HepG2 (cell line): ENCODE results near the gene LCN12. TPM values are rescaled to one million over a fixed set of nuclear protein-coding genes. Genes with fewer than 3 reads are reported as not detected.

Experiments used
- AKAP8 ChIP-seq: sonication (generic); formaldehyde crosslinking; IDR thresholded peaks from 2 replicates; pipeline ENCODE4 v1.5.1; 2020; ENCODE audit warnings: mild to moderate bottlenecking, missing genetic modification reagents
- ARID2 ChIP-seq: sonication (generic); formaldehyde crosslinking; IDR thresholded peaks from 2 replicates; pipeline ENCODE4 v1.8.1; 2022; ENCODE audit warnings: mild to moderate bottlenecking, missing genetic modification reagents, borderline replicate concordance
- BRF2 ChIP-seq: sonication (generic); formaldehyde crosslinking; IDR thresholded peaks from 2 replicates; pipeline ENCODE4 v1.8.1; 2022; ENCODE audit warnings: mild to moderate bottlenecking, missing genetic modification reagents
- DPF2 ChIP-seq: sonication (generic); formaldehyde crosslinking; IDR thresholded peaks from 2 replicates; pipeline ENCODE4 v1.4.0; 2020; ENCODE audit warnings: mild to moderate bottlenecking, low read depth, missing genetic modification reagents, borderline replicate concordance
- JDP2 ChIP-seq: sonication (generic); formaldehyde crosslinking; IDR thresholded peaks from 2 replicates; pipeline ENCODE4 v1.8.1; 2022; ENCODE audit warnings: missing genetic modification reagents, borderline replicate concordance
- MLXIP ChIP-seq: sonication (generic); formaldehyde crosslinking; IDR thresholded peaks from 2 replicates; pipeline ENCODE4 v1.9.0; 2021; ENCODE audit warnings: missing genetic modification reagents, borderline replicate concordance
- PLRG1 ChIP-seq: fragments of 450-650 bp; conservative IDR thresholded peaks from 2 replicates; pipeline ENCODE4 v1.6.1; 2016
- U2AF2 ChIP-seq: fragments of 200-400 bp; formaldehyde crosslinking; IDR thresholded peaks from 2 replicates; pipeline ENCODE4 v1.6.1; 2017; ENCODE audit warnings: low read depth, mild to moderate bottlenecking, low read length
- ZNF343 ChIP-seq: sonication (generic); formaldehyde crosslinking; IDR thresholded peaks from 2 replicates; pipeline ENCODE4 v1.4.0; 2020; ENCODE audit warnings: mild to moderate bottlenecking, missing genetic modification reagents
- ZNF367 ChIP-seq: sonication (generic); formaldehyde crosslinking; IDR thresholded peaks from 2 replicates; pipeline ENCODE4 v1.4.0; 2020; ENCODE audit warnings: missing genetic modification reagents, borderline replicate concordance
- ZSCAN9 ChIP-seq: IDR thresholded peaks from 2 replicates; pipeline ENCODE4 v1.6.1; 2016; ENCODE audit warnings: borderline replicate concordance
- polyA plus RNA-seq, 8 experiments: library from polyadenylated mRNA; depleted of rRNA in 3 of 8; stranded (reverse) in 7 of 8; unstranded in 1 of 8; fragments of >200 nt; fragmentation: Illumina TruSeq in 4 of 8; extraction: Trizol in 4 of 8; gene quantifications; 2 replicates each; pipeline versions ENCODE4 v1.2.1 to v1.2.3, GENCODE V29; 2011 to 2016; ENCODE audit warnings: low read depth in 4 of 8, missing spikeins in 1 of 8, mixed read lengths in 1 of 8; ENCODE audit not compliant: insufficient read depth in 1 of 8
- total RNA-seq, 5 experiments: library from RNA; depleted of rRNA; stranded (reverse); fragments of >200 nt; fragmentation: Illumina TruSeq; extraction: Trizol; gene quantifications; 2 replicates each; pipeline ENCODE4 v1.2.3, GENCODE V29; 2016; ENCODE audit warnings: low read depth in 1 of 5
- TF ChIP-seq, protein P1 (sequence below): sonication (generic); formaldehyde crosslinking; IDR thresholded peaks from 2 replicates; pipeline ENCODE4 v1.5.1; 2020; ENCODE audit warnings: mild to moderate bottlenecking, moderate library complexity, missing genetic modification reagents
- TF ChIP-seq, protein P2 (sequence below): sonication (generic); formaldehyde crosslinking; IDR thresholded peaks from 2 replicates; pipeline ENCODE4 v1.5.0; 2020; ENCODE audit warnings: mild to moderate bottlenecking, missing genetic modification reagents, borderline replicate concordance
- TF ChIP-seq, protein P3 (sequence below): sonication (generic); formaldehyde crosslinking; IDR thresholded peaks from 2 replicates; pipeline ENCODE4 v1.4.0; 2020; ENCODE audit warnings: missing genetic modification reagents
- TF ChIP-seq, protein P4 (sequence below): sonication (generic); formaldehyde crosslinking; IDR thresholded peaks from 2 replicates; pipeline ENCODE4 v1.5.1; 2020; ENCODE audit warnings: missing genetic modification reagents, mild to moderate bottlenecking, borderline replicate concordance

LCN12 gene
- total and polyA plus RNA-seq, 2 of the 13 experiments (the other 11 are each of a cell fraction or from before 2014, with no cell fraction given) = 3.4 to 6.9 TPM

DNA sequence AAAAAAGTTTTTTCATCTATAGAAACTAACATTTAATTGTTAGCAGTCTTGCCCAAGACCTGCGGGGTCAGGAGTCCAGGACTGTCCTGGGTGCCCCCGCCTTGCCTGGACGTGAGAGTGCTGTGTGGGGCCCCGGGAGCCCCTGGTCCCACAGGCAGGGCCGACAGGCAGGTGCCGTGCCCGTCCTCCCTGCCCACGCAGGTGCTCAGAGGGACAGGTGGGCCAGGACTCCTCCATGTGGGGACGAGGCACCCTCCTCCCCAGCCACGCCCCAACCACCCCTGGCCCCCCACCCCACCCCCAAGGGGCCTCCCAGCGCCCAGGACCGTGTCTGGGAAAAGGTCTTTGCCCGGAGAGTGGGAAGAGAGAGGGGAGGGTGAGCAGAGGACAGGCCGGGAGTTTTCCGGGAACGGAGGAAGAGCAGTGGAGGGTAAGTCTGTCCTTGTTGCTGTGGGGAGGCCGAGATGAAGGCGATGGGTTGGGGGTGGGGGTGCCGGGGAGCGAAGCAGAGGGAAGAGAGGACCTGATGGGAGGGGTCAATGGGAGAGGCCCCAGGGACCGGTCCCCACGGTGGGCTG is 2.7 kb upstream of the LCN12 start (continued):
- TF ChIP-seq AKAP8 = no peak
- peak; percentile 52 for TF ChIP-seq DPF2 (CRISPR knock-in tag)
- TF ChIP-seq ARID2 (CRISPR knock-in tag) = peak; percentile 45; the same call in 1 of the 2 replicates
- TF ChIP-seq ZNF343 (CRISPR knock-in tag) = no peak
- TF ChIP-seq, protein P1, sequence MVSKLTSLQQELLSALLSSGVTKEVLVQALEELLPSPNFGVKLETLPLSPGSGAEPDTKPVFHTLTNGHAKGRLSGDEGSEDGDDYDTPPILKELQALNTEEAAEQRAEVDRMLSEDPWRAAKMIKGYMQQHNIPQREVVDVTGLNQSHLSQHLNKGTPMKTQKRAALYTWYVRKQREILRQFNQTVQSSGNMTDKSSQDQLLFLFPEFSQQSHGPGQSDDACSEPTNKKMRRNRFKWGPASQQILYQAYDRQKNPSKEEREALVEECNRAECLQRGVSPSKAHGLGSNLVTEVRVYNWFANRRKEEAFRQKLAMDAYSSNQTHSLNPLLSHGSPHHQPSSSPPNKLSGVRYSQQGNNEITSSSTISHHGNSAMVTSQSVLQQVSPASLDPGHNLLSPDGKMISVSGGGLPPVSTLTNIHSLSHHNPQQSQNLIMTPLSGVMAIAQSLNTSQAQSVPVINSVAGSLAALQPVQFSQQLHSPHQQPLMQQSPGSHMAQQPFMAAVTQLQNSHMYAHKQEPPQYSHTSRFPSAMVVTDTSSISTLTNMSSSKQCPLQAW (CRISPR knock-in tag) = no peak
- TF ChIP-seq, protein P2, sequence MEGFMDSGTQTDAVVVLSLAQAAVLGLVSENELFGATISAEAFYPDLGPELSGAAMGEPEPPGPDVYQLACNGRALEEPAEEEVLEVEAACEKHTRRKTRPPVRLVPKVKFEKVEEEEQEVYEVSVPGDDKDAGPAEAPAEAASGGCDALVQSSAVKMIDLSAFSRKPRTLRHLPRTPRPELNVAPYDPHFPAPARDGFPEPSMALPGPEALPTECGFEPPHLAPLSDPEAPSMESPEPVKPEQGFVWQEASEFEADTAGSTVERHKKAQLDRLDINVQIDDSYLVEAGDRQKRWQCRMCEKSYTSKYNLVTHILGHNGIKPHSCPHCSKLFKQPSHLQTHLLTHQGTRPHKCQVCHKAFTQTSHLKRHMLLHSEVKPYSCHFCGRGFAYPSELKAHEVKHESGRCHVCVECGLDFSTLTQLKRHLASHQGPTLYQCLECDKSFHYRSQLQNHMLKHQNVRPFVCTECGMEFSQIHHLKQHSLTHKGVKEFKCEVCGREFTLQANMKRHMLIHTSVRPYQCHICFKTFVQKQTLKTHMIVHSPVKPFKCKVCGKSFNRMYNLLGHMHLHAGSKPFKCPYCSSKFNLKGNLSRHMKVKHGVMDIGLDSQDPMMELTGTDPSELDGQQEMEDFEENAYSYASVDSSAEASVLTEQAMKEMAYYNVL = no peak
- TF ChIP-seq BRF2 = no peak
- no peak for TF ChIP-seq ZSCAN9 (CRISPR knock-in tag)
- TF ChIP-seq PLRG1 = no peak
- no peak for TF ChIP-seq U2AF2
- TF ChIP-seq MLXIP (CRISPR knock-in tag) = no peak
- TF ChIP-seq, protein P3, sequence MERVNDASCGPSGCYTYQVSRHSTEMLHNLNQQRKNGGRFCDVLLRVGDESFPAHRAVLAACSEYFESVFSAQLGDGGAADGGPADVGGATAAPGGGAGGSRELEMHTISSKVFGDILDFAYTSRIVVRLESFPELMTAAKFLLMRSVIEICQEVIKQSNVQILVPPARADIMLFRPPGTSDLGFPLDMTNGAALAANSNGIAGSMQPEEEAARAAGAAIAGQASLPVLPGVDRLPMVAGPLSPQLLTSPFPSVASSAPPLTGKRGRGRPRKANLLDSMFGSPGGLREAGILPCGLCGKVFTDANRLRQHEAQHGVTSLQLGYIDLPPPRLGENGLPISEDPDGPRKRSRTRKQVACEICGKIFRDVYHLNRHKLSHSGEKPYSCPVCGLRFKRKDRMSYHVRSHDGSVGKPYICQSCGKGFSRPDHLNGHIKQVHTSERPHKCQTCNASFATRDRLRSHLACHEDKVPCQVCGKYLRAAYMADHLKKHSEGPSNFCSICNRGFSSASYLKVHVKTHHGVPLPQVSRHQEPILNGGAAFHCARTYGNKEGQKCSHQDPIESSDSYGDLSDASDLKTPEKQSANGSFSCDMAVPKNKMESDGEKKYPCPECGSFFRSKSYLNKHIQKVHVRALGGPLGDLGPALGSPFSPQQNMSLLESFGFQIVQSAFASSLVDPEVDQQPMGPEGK (CRISPR knock-in tag) = peak; percentile 88
- TF ChIP-seq JDP2 = no peak
- TF ChIP-seq ZNF367 (CRISPR knock-in tag) = no peak
- TF ChIP-seq, protein P4, sequence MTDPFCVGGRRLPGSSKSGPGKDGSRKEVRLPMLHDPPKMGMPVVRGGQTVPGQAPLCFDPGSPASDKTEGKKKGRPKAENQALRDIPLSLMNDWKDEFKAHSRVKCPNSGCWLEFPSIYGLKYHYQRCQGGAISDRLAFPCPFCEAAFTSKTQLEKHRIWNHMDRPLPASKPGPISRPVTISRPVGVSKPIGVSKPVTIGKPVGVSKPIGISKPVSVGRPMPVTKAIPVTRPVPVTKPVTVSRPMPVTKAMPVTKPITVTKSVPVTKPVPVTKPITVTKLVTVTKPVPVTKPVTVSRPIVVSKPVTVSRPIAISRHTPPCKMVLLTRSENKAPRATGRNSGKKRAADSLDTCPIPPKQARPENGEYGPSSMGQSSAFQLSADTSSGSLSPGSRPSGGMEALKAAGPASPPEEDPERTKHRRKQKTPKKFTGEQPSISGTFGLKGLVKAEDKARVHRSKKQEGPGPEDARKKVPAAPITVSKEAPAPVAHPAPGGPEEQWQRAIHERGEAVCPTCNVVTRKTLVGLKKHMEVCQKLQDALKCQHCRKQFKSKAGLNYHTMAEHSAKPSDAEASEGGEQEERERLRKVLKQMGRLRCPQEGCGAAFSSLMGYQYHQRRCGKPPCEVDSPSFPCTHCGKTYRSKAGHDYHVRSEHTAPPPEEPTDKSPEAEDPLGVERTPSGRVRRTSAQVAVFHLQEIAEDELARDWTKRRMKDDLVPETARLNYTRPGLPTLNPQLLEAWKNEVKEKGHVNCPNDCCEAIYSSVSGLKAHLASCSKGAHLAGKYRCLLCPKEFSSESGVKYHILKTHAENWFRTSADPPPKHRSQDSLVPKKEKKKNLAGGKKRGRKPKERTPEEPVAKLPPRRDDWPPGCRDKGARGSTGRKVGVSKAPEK (CRISPR knock-in tag) = no peak
